PFSK-1 (cell line): ENCODE measurements around the gene CUX1.

Experiments used
- FOXP2 ChIP-seq: optimal IDR thresholded peaks from 2 replicates; pipeline ENCODE3; 2011; ENCODE audit warnings: borderline replicate concordance, control low read depth, inconsistent platforms; ENCODE audit not compliant: insufficient read depth; ENCODE audit errors: extremely low read length, extremely low read depth
- POLR2AphosphoS5 ChIP-seq: IDR thresholded peaks from 2 replicates; pipeline ENCODE4 v1.6.1; 2012; ENCODE audit warnings: low read depth, mild to moderate bottlenecking, control low read depth, low read length, moderate library complexity
- REST ChIP-seq, 2 experiments: IDR thresholded peaks; 2 replicates each; pipeline versions ENCODE4 v1.6.1 to v1.8.0; 2011 to 2012; ENCODE audit warnings: low read depth in 2 of 2, low read length in 2 of 2, control low read depth in 1 of 2, inconsistent platforms in 1 of 2, mild to moderate bottlenecking in 1 of 2, moderate library complexity in 1 of 2; ENCODE audit not compliant: insufficient read depth in 1 of 2
- SIN3A ChIP-seq: IDR thresholded peaks from 2 replicates; pipeline ENCODE4 v1.6.1; 2012; ENCODE audit warnings: mild to moderate bottlenecking, low read length, moderate library complexity, borderline replicate concordance; ENCODE audit not compliant: insufficient read depth
- TAF1 ChIP-seq: IDR thresholded peaks from 2 replicates; pipeline ENCODE4 v1.6.1; 2012; ENCODE audit warnings: low read length, control low read depth, borderline replicate concordance; ENCODE audit not compliant: insufficient read depth

Gene CUX1

GRCh38 chr7:101901661-101902491 is 84.5 kb downstream of the CUX1 start:
- TF ChIP-seq POLR2AphosphoS5 (no peak), TAF1 (no peak), SIN3A (no peak), REST (IDR thresholded peaks at IDR 0.05; ENCODE audit: insufficient read depth in 1 of 2, low read depth in 2 of 2, low read length in 2 of 2) (no peak), FOXP2 (no peak)

- TF ChIP-seq SIN3A (no peak), FOXP2 (no peak), TAF1 (no peak), POLR2AphosphoS5 (no peak), REST (IDR thresholded peaks at IDR 0.05; ENCODE audit: insufficient read depth in 1 of 2, low read depth in 2 of 2, low read length in 2 of 2) (no peak)
Measured at GRCh38 chr7:101902680-101903514, 85.5 kb downstream of the CUX1 start.

GRCh38 chr7:101903515-101903868 is 86.1 kb downstream of the CUX1 start:
- TF ChIP-seq POLR2AphosphoS5 (no peak), TAF1 (no peak), SIN3A (no peak)

- no peak for TF ChIP-seq SIN3A
- TF ChIP-seq POLR2AphosphoS5 = no peak
- no peak for TF ChIP-seq REST (IDR thresholded peaks at IDR 0.05; ENCODE audit: insufficient read depth in 1 of 2, low read depth in 2 of 2, low read length in 2 of 2)
- TF ChIP-seq TAF1 = no peak
- no peak for TF ChIP-seq FOXP2
Measured at GRCh38 chr7:101904019-101904418, 86.6 kb downstream of the CUX1 start.

- TF ChIP-seq TAF1 = no peak
- no peak for TF ChIP-seq SIN3A
Measured at GRCh38 chr7:101905203-101905865, 87.9 kb downstream of the CUX1 start.
